Bone marrow (tissue), 2 donors: ENCODE results near the gene KRT4.

Experiments
- DNase-seq, 2 donors: peaks; one replicate each; lab custom pipeline; 2025; lab: John Stamatoyannopoulos, UW

The KRT4 gene

DNA sequence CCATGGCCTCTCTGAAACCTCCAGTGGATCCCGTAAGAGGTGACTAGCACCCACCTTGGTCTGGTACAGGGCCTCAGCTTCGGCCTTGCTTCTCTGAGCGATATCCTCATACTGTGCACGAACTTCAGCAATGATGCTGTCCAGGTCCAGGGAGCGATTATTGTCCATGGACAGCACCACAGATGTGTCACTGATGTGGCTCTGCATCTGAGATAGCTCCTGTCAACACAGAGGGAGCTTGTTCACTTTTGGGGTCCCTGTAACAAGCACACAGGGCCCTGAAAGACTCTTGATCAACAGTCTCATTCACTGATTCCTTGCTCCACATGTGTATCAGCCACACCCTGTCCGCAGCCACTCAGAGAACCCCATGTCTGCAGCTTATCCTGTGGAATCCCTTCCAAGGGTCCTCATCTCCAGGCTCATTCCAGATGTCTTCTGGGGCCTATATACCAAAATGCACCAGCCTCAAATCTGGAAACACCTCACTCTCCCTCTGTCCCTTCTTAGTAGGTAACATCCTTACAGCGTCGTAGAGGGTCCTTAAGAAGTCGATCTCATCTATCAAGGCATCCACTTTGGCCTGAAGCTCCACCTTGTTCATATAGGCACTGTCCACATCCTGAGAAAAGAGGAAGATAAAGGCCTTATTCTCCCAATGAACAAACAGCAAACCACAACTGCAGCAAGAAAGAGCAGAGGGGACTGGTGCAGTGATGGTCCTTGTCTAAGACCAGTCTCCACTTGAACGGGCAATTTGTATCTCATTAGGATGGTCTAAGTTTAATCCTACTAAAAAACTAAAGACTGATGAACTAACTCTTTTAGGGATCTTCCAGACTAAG lies 21.5 kb downstream of the KRT4 start:
- no peak for DNase-seq

DNA sequence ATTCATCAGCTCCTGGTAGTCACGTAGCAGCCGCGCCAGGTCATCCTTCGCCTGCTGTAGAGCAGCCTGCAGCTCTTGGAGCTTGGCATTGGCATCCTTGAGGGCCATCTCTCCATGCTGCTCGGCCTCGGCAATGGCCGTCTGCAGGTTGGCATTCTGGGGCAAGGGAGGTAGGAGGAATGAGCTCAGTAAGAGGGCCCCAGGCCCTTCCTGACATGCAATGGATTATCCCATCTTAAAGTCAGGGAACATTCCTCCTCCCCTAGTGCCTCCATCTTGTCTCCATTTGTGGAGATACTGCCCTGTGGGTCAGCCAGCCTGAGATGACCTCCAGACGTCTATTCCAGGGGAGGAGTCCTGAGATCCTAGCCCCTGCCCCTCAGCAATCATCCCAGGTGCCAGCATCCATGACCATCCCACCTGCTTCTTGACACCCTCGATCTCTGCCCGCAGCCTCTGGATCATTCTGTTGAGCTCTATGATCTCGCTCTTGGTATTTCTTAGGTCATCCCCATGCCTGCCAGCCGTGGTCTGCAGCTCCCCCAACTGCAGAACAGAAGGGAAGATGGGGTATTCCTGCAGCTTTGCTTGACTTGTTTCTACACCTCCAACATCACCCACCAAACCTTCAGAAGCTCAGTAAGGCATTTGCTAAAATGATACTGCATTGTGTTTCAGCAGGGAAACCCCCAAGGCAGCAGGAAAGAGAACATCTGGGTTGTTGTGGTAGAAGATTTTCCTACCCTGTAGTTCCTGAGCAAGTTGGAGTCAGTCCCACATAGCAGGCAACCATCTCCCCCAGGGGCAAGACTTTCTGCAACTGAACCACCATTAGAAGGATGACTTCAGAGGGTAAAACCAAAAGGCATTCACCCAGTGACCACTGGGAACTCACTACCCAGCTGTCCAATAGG lies 22.4 kb downstream of the KRT4 start:
- DNase-seq, result no peak

DNA sequence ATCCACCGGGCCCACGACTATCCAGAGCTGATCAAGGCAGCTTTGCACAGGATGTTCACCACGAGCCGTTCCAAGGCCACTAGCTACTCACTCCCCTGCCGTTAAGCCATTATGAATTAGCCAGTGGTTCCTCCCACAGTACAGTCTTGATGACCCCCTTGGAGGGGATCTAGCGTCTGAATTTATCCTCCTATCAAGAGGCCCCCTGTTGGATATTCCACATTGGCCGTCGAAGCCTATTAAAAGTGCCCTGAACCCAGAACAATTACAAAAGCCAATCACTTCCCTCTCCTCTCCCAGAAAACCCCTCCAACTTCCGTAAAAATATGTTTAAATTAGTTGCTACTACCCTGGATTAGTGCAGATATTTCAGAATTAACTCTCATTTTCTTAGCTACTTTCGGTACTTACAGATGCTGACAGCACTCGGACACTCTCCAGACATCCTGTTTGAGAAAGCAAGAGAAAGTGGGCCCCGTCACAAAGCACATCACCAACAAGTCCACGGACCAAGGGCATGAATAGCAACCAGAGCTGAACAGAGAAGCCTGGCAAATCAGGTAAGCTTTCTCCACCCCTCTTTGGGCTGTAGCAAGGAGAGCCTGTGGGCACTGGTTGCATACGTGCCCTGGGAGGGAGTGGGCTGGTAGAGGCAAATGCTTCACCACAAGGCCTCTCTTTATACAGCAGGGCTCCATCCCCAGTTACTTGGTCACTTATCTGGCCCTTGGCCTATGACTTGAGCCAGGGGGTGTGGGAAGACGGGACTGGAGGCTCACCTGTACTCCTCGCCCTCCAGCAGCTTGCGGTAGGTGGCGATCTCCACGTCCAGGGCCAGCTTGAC lies 23.3 kb downstream of the KRT4 start:
- DNase-seq, result no peak

DNA sequence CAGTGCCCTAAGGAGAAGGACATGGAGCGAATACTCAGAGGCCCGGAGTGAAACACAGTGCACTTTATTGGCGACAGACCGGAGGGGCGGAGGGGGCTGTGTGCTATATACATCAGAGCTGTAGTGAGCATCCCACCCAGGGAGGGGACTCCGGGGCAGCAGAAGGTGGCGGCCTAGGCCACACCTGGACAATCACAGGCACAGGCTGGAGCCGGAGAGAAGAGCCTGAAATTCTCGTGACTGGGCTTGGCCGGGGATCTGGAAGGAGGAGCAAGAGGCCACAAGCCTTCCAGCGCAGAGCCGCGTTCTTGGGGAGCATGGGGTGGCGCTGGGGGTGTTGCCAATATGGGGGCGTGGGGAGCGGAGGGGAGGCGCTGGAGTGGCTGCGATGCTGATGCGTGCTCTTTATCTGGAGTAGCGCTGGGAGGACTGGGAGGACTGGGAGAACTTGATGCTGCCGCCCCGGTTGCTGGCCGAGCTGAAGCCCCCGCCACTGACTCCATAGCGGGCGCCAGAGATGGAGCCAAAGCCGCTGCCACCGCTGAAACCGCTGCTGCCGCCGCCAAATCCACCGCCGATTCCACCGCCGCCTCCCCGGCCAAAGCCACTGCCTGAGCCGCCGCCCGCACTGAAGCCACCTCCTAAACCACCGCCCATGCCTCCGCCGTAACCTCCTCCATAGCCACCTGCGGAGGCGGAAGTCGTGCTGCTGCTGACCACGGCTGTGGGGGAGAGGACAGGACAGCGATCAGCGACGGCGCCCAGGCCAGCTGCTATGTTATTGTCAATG lies 24.1 kb downstream of the KRT4 start:
- DNase-seq, result no peak

- no peak for DNase-seq
Observed at GRCh38 chr12:52788876-52789636, 24.9 kb downstream of the KRT4 start.

- no peak for DNase-seq
Observed at GRCh38 chr12:52788192-52788875, 25.6 kb downstream of the KRT4 start.

DNA sequence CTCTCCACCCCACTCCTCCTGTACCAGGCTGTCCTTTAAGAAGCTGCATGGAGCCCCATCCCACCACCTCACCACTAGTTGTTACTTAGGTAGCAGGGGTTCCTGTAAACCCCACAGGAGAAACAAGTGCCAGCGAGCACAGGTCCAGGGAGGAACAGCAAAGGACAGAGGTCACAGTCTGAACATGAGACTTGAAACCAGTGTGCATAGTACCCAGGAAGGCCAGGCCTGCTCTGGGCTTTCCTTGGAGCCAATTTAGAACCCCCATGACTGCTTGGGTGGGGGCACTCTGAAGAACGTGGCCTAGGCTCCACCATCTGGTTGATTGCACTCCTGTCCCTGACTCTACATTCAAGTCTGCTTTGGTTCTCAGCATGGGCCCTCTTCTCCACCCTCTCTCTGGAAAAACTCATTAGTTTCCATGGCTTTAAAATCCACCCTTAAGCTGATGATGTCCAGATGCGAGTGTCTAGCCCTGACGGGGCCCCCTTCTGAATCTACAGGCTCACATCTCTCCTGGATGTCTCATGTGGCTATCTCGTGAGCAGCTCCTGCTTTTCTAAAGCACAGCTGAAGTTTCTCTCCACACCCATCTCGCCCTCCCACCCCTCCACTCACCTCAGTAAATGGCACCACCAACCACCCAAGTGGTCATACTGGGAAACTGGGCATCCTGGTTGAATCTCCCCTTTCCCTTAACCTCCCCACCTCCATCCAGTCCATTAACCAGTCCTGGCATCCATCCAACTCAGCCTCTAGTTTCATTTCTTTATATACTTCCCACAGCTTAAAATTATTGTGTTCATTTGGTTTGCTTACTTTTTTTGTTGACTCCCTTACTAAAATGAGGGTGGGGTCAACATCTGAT lies 26.4 kb downstream of the KRT4 start:
- no peak for DNase-seq

- DNase-seq, result no peak
Observed at GRCh38 chr12:52784909-52785308, 29.0 kb downstream of the KRT4 start.

DNA sequence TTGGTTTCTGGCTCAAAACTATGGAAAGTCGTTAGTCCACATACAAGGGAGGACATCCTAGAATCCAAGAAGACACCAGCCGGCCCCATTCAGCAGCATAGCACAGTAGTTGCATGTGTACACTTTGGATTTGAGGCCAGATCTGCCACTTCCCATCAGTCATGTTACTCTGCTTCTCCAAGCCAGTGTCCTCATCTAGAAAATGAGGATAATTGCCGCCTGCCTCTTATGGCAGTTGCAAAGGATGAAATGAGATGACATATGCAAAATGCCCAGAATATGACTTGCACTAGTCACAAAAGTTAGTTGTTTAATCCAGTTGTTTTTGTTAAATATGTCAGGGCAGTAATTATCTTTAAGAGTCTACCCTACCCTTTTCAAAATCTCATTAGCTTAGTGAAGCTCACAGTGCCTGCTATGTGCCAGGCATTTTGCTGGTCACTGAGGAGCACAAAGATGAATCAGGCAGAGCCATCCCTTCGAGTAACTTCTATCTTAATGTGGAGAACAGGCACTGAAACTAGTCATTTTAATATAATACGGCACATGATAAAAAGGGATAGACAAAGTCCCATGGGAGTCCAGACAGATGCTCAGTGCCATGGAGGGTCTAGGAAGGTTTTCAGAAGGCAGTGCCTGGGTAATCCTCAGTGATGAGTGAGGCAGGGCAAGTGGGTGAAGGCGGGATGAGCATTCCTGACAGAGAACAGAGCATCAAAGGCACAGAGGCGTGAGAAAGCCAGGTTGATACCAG lies 30.2 kb downstream of the KRT4 start:
- no peak for DNase-seq

DNA sequence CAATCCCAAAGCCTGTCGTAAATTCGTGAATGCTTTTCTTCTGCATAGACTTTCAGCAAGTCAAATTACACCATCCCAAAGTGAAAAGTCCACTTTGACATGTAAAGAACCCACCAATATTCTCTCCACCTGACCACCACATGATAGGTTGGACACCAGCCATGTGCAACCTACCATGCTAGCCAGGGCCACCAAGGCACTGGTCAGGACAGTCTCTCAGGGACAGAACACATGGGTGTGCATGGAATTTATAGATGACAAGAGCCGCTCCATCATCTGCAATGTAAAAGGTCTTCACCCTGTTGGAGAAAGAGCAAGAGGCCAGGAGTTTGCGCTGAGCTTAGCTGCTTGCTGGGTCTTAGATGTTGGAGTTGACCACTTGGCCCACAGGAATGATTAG lies 31.4 kb downstream of the KRT4 start:
- no peak for DNase-seq

- DNase-seq, result no peak
Observed at GRCh38 chr12:52781399-52782082, 32.4 kb downstream of the KRT4 start.

DNA sequence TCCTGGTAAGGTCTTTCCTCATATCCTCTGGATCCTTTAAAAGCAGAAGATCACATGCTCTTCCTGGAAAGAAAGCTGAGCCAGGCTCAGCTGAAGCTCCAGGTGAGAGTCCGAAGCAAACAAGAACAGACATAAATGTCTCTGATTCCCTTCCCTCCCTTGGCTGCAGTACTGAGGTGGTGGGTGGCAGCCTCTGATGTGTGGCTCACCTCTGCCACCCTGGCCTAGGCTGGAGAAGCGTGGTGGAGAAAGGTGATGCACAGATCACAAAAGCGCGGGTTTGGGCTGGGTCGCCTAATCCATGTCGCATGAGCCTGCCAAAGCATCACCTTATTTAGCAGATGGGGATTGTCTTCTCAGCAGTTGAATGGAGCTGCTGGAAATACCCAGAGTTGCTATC lies 34.0 kb downstream of the KRT4 start:
- DNase-seq, result no peak

GRCh38 chr12:52778833-52779232 lies 35.1 kb downstream of the KRT4 start:
- DNase-seq, result no peak

DNA sequence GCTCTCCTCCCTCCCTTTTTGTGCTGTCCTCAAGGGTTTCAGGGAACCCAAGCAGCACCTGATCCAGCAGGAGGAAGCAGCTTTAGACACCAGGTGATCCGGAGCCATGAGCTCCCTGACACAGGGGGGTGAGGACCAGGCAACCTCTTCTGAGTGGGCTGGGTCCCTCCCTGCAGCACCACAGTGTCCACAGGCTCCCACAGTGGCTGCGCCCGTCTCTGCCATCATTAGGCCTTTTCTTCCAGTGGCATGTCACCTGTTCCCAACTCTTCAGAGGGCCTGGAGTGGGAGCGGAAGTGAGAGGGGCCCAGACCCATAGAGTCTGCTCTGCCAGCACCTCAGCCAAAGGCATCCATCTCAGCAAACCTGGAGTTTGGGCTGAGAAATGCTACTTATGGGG lies 36.4 kb downstream of the KRT4 start:
- no peak for DNase-seq

- no peak for DNase-seq
Observed at GRCh38 chr12:52776913-52777395, 37.0 kb downstream of the KRT4 start, which contains the start of gene KRT76. KRT76 (minus strand) TSS chr12:52777345; CDS start chr12:52777291, 54 bp downstream.

- no peak for DNase-seq
Observed at GRCh38 chr12:52776435-52776834, 37.5 kb downstream of the KRT4 start.

DNA sequence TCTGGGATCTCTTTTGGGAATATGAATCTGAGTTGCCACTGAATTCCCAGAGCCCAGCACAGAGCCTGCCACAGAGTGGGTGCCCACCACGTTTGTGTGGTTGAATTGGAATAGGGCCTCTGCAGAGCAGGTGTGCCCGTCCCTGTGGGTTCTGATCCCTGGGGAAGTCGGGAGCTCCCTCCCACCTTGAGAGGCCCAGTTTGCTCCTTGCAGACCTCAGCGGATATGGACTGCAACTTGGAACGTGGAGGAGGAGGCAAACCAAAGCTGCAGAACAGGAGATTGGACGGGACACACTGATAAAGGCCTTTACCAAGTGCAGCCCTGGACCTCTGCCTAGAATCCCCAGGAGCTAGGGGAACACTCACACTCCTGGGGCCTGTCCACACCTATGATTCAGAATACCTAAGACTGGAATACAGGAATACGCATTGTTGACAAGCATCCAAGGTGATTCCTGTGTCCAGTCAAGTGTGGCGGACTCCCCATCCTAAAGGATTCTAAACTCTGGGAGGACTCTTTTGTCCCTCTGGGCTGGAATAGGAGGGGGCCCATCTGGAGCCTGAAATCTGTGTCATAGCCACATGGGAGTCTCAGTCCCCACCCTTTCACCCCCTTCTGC lies 39.2 kb downstream of the KRT4 start:
- DNase-seq, result no peak
